OCI-LY7 (cell line): ENCODE data around the gene ZNF469. TPM values are rescaled to one million over a fixed set of nuclear protein-coding genes. Genes with fewer than 3 reads are reported as not detected.

Experiments used
- Bru-seq: library from RNA; stranded (reverse); fragments of 400-500 nt; gene quantifications from one replicate; lab custom pipeline; 2021; lab: Mats Ljungman, UMichigan
- BruChase-seq, 2 experiments: library from RNA; stranded (reverse); fragments of 400-500 nt; gene quantifications; one replicate each; lab custom pipeline; 2021; lab: Mats Ljungman, UMichigan
- BruUV-seq: library from RNA; stranded (reverse); fragments of 400-500 nt; replicated peaks from 2 replicates; lab custom pipeline; 2021; lab: Mats Ljungman, UMichigan
- CTCF ChIA-PET: fragments of 300-600 bp; sonication (Branson Sonifier 250); formaldehyde crosslinking; loops from one replicate; lab custom pipeline; 2022; ENCODE audit warnings: antibody characterized with exemption; ENCODE audit not compliant: unreplicated experiment; lab: Charles Lee
- POLR2A ChIA-PET: fragments of 300-600 bp; sonication (Branson Sonifier 250); formaldehyde crosslinking; loops from one replicate; lab custom pipeline; 2022; ENCODE audit warnings: antibody characterized with exemption; lab: Charles Lee
- DNase-seq: peaks from one replicate; pipeline ENCODE4 v3.0.0-alpha.2; 2015; ENCODE audit warnings: low spot score
- H2AFZ ChIP-seq: fragments of 200-600 bp; sonication (generic), shearing (Covaris generic); 2 replicates; pipeline ENCODE4 v1.6.1; 2014; ENCODE audit warnings: mild to moderate bottlenecking, antibody characterized with exemption, low read length, moderate library complexity
- H3K27ac ChIP-seq: fragments of 200-600 bp; sonication (generic); 2 replicates; pipeline ENCODE4 v1.5.1; 2014; ENCODE audit warnings: mixed run types, low read depth, mild to moderate bottlenecking, moderate library complexity, low read length, inconsistent platforms; ENCODE audit not compliant: poor library complexity, severe bottlenecking
- H3K36me3 ChIP-seq: fragments of 200-600 bp; sonication (generic); 2 replicates; pipeline ENCODE4 v1.6.1; 2014; ENCODE audit warnings: mild to moderate bottlenecking, antibody characterized with exemption, low read length, moderate library complexity, mixed read lengths; ENCODE audit not compliant: insufficient read depth
- H3K4me1 ChIP-seq: fragments of 200-600 bp; sonication (generic); 2 replicates; pipeline ENCODE4 v1.5.1; 2014; ENCODE audit warnings: mild to moderate bottlenecking, low read length; ENCODE audit not compliant: insufficient read depth, poor library complexity, severe bottlenecking
- H3K4me2 ChIP-seq: fragments of 200-600 bp; sonication (generic); 2 replicates; pipeline ENCODE4 v1.6.1; 2014; ENCODE audit warnings: mild to moderate bottlenecking, low read length
- H3K4me3 ChIP-seq: fragments of 200-600 bp; sonication (generic); 2 replicates; pipeline ENCODE4 v1.5.1; 2014; ENCODE audit warnings: mild to moderate bottlenecking, low read depth, low read length; ENCODE audit not compliant: poor library complexity, severe bottlenecking
- H3K79me2 ChIP-seq: fragments of 200-600 bp; sonication (generic); 2 replicates; pipeline ENCODE4 v1.6.1; 2016; ENCODE audit warnings: low read depth, mild to moderate bottlenecking, low read length, moderate library complexity, mixed read lengths; ENCODE audit not compliant: insufficient read depth
- H3K9me2 ChIP-seq: fragments of 200-600 bp; sonication (generic); 2 replicates; pipeline ENCODE4 v1.6.1; 2016; ENCODE audit warnings: mild to moderate bottlenecking, low read length, mixed read lengths; ENCODE audit not compliant: insufficient read depth
- H3K9me3 ChIP-seq: fragments of 200-600 bp; sonication (generic); 2 replicates; pipeline ENCODE4 v1.6.1; 2014; ENCODE audit warnings: mild to moderate bottlenecking, mixed run types, low read length, mixed read lengths
- H4K20me1 ChIP-seq: fragments of 200-600 bp; sonication (generic); 2 replicates; pipeline ENCODE4 v1.6.1; 2014; ENCODE audit warnings: mild to moderate bottlenecking, antibody characterized with exemption, low read length, moderate library complexity, mixed read lengths; ENCODE audit not compliant: insufficient read depth
- EZH2phosphoT487 ChIP-seq: fragments of 200-600 bp; sonication (generic); IDR thresholded peaks from 2 replicates; pipeline ENCODE4 v1.6.1; 2018; ENCODE audit warnings: low read depth, borderline replicate concordance, mild to moderate bottlenecking, mixed run types, antibody characterized with exemption, low read length, moderate library complexity, mixed read lengths
- intact Hi-C: fragments of 100-400 bp; cut with micrococcal nuclease; formaldehyde crosslinking; loops from one replicate; pipeline ENCODE4 v1.10.0; 2022; ENCODE audit not compliant: unreplicated experiment
- long read RNA-seq: library from polyadenylated mRNA; stranded (forward); transcript quantifications from one replicate; pipeline ENCODE4 v2.0.0, GENCODE V29; 2022
- total RNA-seq, 2 experiments: library from RNA; depleted of rRNA in 1 of 2; stranded (reverse); fragments of >200 nt in 1 of 2; shearing (Covaris generic) in 1 of 2; gene quantifications; 2 replicates each; pipeline ENCODE4 v1.2.3, GENCODE V29; 2014 to 2022
- TF ChIP-seq, protein P1 (sequence below): fragments of 200-600 bp; sonication (generic); conservative IDR thresholded peaks from 2 replicates; pipeline ENCODE4 v1.5.1; 2014; ENCODE audit warnings: mild to moderate bottlenecking, antibody characterized with exemption, low read length, moderate library complexity, mixed read lengths

ZNF469 gene, protein sequence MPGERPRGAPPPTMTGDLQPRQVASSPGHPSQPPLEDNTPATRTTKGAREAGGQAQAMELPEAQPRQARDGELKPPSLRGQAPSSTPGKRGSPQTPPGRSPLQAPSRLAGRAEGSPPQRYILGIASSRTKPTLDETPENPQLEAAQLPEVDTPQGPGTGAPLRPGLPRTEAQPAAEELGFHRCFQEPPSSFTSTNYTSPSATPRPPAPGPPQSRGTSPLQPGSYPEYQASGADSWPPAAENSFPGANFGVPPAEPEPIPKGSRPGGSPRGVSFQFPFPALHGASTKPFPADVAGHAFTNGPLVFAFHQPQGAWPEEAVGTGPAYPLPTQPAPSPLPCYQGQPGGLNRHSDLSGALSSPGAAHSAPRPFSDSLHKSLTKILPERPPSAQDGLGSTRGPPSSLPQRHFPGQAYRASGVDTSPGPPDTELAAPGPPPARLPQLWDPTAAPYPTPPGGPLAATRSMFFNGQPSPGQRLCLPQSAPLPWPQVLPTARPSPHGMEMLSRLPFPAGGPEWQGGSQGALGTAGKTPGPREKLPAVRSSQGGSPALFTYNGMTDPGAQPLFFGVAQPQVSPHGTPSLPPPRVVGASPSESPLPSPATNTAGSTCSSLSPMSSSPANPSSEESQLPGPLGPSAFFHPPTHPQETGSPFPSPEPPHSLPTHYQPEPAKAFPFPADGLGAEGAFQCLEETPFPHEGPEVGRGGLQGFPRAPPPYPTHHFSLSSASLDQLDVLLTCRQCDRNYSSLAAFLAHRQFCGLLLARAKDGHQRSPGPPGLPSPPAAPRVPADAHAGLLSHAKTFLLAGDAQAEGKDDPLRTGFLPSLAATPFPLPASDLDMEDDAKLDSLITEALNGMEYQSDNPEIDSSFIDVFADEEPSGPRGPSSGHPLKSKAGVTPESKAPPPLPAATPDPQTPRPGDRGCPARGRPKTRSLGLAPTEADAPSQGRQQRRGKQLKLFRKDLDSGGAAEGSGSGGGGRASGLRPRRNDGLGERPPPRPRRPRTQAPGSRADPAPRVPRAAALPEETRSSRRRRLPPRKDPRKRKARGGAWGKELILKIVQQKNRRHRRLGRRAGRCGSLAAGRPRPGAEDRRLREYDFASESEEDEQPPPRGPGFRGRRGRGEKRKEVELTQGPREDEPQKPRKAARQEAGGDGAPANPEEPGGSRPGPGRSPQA (N-terminal part only)
- total RNA-seq (2014; rRNA removed; shearing (Covaris generic)) (under 0.01 TPM in 1 of 2 replicates, not detected in the other), total RNA-seq (2022) (0.02 TPM in 1 of 2 replicates, not detected in the other), Bru-seq, nascent RNA (not detected), BruChase-seq, experiment 1, labeled RNA remaining after a 6-hour chase (percentile 8 among the genes with signal in this experiment), BruChase-seq, experiment 2, labeled RNA remaining after a 2-hour chase (not detected)
- long read RNA-seq: 0 reads

DNA sequence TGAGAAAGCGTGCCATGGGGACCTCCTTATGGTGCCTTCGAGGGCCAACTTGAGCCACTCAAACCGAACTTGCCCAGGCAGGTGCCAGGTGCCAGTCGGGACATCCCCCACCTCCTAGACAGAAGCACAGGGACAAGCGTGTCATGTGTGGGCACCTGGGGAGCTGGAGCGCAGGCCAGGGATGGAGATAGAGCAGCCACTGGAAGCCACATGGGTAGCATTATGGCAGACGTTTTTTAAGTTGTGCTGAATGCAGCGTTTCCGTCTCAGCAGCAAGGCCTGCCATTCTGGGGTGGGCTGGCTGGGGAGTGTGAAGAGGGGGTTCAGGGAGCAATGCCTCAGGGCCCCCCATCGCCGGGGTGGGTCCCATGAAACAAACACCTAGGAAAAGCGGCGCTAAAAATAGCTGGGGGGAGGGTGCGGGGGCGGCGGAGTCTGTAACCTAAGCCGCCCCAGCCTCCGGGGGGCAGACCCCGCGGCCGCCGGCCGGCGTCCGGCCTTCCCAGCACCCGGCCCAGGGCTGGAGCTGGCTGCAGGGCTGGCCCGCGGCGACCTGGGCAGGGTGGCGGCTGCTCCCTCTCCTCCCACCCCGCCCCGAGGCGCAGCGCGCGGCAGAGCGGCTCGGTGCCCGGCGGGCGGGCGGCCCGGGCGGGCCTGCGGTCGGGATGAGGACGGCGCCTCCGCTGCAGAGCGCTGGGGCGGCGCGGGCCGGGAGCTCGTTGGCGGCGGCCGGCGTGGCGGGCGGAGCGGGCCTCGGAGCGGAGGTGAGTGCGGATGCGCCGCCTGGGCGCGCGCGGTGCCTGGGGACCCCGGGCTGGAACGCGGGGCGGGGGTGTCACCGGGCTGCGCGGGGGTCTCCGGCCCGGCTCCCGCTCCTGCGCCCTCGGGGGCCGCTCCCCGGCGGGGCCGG lies at the start of gene ZNF469:
Gene ZNF469 (plus strand): TSS at position 469 of the 910 bp plus-strand sequence. CDS start 44,512 bp downstream, outside the sequence.
- Histone ChIP-seq H2AFZ (no peak within 1 kb of the TSS), H3K4me1 (no peaks in the 10 kb centered on the region), H3K9me3 (no peaks in the 10 kb centered on the region), H3K9me2 (no peaks in the 10 kb centered on the region), H3K36me3 (no peaks in the 10 kb centered on the region), H3K4me2 (no peak within 1 kb of the TSS), H3K27ac (no peak within 1 kb of the TSS), H4K20me1 (no peaks in the 10 kb centered on the region), H3K4me3 (no peak within 1 kb of the TSS), H3K79me2 (no peaks in the 10 kb centered on the region)
- no peak for DNase-seq
- intact Hi-C loops: no loop called here
- TF ChIP-seq, protein P1, sequence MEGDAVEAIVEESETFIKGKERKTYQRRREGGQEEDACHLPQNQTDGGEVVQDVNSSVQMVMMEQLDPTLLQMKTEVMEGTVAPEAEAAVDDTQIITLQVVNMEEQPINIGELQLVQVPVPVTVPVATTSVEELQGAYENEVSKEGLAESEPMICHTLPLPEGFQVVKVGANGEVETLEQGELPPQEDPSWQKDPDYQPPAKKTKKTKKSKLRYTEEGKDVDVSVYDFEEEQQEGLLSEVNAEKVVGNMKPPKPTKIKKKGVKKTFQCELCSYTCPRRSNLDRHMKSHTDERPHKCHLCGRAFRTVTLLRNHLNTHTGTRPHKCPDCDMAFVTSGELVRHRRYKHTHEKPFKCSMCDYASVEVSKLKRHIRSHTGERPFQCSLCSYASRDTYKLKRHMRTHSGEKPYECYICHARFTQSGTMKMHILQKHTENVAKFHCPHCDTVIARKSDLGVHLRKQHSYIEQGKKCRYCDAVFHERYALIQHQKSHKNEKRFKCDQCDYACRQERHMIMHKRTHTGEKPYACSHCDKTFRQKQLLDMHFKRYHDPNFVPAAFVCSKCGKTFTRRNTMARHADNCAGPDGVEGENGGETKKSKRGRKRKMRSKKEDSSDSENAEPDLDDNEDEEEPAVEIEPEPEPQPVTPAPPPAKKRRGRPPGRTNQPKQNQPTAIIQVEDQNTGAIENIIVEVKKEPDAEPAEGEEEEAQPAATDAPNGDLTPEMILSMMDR: no peak
- no TSS peak for BruUV-seq
- ChIA-PET POLR2A (interaction anchor here (0.6 kb wide), 1 partner anchor 85 kb away, joined by 3 read pairs; no protein-coding TSS in a partner anchor), CTCF (no interaction called here)

DNA sequence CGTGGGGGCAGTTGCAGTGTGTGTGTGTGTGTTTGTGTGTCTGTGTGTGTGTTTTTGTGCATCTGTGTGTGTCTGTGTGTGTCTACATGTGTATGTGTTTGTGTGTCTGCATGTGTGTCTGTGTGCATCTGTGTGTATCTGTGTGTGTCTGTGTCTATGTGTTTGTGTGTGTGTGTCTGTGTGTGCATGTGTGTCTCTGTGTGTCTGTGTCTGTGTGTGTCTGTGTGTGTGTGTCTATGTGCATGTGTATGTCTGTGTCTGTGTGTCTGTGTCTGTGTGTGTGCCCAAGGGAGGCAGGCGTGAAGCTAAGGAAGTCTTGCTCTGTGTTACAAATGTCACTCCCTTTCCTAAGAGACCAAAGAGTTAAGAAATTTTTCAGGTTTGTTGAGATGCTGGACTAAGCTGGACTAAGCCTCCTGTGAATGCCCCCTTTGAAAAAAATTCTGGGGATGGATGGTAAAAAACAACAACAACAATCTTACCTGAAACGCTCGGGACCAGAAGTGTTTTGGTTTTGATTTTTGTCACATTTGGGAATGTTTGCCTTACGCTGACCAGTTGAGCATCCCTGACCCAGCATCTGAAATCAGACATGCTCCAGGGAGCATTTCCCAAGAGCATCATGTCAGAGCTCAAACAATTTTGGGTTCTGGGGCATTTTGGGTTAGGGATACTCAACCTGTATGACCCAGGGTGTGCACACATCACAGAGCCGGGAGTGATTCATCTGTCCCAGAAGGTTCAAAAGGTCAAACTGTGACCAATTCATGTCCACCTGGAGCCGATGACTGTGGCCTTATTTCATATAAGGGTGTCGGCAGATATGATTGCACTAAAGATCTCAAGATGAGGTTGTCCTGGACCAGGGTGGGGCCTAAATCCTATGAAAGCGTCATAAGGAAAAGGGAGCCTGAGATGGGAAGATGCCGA lies 48.6 kb upstream of the ZNF469 start:
- ChIA-PET CTCF (no interaction called here), POLR2A (no interaction called here)
- Histone ChIP-seq H3K9me2 (no peaks in the 10 kb centered on the region), H3K27ac (no peak overlapping the region), H3K4me2 (no peak overlapping the region), H3K9me3 (no peaks in the 10 kb centered on the region), H4K20me1 (no peaks in the 10 kb centered on the region), H3K36me3 (no peaks in the 10 kb centered on the region), H2AFZ (no peak overlapping the region), H3K4me3 (no peak overlapping the region), H3K79me2 (no peaks in the 10 kb centered on the region), H3K4me1 (no peaks in the 10 kb centered on the region)
- BruUV-seq: no TSS peak
- no peak for DNase-seq
- intact Hi-C loops: no loop called here
- no peak for TF ChIP-seq EZH2phosphoT487
- TF ChIP-seq, protein P1: no peak
